OCI-LY3 (cell line): ENCODE results near the gene RASGRP3.

ENCODE experiments used
- CTCF ChIP-seq: fragments of 200-600, 300-600 bp; sonication (generic); IDR thresholded peaks from 2 replicates; pipeline ENCODE4 v1.5.1; 2014; ENCODE audit warnings: antibody characterized with exemption, low read length, low read depth
- EZH2phosphoT487 ChIP-seq: fragments of 200-600 bp; shearing (Covaris generic); IDR thresholded peaks from 2 replicates; pipeline ENCODE4 v1.6.1; 2018; ENCODE audit warnings: antibody characterized with exemption, mixed run types, low read depth

- TF ChIP-seq CTCF (no peak), EZH2phosphoT487 (no peak)
Observed at GRCh38 chr2:33433279-33434235, 42.9 kb upstream of the RASGRP3 start.
